ENCODE data around the gene MYRIP.

DNA sequence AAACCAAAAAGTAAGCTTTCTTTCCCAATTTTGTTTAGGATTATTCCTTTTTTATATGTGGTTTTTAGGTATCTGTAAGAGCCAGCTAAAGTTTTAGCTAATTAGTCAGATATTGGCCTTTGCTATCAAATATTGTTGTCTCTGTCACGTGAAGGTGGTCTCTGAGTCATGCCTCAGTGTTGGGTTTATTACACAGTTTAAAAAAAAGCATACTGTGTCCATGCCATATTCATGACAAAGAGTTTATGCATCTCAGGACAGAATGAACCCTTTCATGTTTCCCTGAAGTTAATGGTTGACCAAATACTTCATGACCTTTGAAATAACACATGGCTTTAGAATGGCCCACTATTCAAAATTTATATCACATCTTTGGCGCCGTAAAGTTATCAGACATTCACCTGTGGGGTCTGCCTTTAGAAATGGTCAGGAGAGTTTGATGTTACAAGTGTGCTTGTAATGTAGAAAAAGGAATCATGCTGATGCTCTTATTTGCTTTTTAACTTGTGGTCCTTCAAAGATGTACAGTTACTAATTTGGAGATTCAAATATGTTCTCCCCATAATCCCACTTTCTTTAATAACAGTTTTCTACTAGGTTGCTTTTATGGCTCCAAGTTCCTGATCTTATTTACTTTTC is 101.5 kb downstream of the MYRIP start:
- TF ChIP-seq POLR2A (IDR thresholded peaks at IDR 0.05), result no peak
- TF ChIP-seq, protein P1, sequence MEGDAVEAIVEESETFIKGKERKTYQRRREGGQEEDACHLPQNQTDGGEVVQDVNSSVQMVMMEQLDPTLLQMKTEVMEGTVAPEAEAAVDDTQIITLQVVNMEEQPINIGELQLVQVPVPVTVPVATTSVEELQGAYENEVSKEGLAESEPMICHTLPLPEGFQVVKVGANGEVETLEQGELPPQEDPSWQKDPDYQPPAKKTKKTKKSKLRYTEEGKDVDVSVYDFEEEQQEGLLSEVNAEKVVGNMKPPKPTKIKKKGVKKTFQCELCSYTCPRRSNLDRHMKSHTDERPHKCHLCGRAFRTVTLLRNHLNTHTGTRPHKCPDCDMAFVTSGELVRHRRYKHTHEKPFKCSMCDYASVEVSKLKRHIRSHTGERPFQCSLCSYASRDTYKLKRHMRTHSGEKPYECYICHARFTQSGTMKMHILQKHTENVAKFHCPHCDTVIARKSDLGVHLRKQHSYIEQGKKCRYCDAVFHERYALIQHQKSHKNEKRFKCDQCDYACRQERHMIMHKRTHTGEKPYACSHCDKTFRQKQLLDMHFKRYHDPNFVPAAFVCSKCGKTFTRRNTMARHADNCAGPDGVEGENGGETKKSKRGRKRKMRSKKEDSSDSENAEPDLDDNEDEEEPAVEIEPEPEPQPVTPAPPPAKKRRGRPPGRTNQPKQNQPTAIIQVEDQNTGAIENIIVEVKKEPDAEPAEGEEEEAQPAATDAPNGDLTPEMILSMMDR (IDR thresholded peaks at IDR 0.05 in 8 of 11, conservative IDR thresholded peaks at IDR 0.05 in 3 of 11), result no peak
